HFF-Myc (cell line): ENCODE measurements around the gene PRICKLE2.

Experiments used
- DNase-seq: peaks from one replicate; pipeline ENCODE4 v3.0.0-alpha.2; 2011; ENCODE audit warnings: low read depth; ENCODE audit errors: extremely low read depth
- H3K4me3 ChIP-seq: replicated peaks from 2 replicates; pipeline ENCODE4 v1.5.1; 2011; ENCODE audit warnings: low read depth, mild to moderate bottlenecking, control low read depth, low read length
- TF ChIP-seq, protein P1 (sequence below): IDR thresholded peaks from 2 replicates; pipeline ENCODE4 v1.5.1; 2012; ENCODE audit warnings: mild to moderate bottlenecking, low read depth, low read length, control low read depth; ENCODE audit errors: missing control alignments

Gene PRICKLE2

DNA sequence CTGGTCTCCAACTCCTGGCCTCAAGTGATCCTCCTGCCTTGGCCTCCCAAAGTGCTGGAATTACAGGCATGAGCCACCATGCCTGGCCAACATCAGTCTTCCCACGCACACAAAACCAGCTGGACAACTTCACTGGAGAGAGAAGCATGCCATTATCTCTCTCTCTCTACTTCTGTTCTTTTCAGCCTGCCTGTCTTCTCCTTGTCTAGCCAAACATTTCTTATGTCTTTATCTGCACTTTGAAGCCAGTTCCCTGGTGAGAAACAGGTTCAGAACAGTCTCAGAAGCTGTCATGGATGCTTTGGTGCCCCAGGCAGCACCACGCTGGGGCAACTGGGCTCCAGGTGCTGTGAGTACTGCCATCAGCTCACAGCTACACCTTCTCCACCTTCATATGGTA is 79.8 kb downstream of the PRICKLE2 start:
- TF ChIP-seq, protein P1, sequence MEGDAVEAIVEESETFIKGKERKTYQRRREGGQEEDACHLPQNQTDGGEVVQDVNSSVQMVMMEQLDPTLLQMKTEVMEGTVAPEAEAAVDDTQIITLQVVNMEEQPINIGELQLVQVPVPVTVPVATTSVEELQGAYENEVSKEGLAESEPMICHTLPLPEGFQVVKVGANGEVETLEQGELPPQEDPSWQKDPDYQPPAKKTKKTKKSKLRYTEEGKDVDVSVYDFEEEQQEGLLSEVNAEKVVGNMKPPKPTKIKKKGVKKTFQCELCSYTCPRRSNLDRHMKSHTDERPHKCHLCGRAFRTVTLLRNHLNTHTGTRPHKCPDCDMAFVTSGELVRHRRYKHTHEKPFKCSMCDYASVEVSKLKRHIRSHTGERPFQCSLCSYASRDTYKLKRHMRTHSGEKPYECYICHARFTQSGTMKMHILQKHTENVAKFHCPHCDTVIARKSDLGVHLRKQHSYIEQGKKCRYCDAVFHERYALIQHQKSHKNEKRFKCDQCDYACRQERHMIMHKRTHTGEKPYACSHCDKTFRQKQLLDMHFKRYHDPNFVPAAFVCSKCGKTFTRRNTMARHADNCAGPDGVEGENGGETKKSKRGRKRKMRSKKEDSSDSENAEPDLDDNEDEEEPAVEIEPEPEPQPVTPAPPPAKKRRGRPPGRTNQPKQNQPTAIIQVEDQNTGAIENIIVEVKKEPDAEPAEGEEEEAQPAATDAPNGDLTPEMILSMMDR = no peak
- H3K4me3 ChIP-seq = no peak overlapping the region
- no peak for DNase-seq

DNA sequence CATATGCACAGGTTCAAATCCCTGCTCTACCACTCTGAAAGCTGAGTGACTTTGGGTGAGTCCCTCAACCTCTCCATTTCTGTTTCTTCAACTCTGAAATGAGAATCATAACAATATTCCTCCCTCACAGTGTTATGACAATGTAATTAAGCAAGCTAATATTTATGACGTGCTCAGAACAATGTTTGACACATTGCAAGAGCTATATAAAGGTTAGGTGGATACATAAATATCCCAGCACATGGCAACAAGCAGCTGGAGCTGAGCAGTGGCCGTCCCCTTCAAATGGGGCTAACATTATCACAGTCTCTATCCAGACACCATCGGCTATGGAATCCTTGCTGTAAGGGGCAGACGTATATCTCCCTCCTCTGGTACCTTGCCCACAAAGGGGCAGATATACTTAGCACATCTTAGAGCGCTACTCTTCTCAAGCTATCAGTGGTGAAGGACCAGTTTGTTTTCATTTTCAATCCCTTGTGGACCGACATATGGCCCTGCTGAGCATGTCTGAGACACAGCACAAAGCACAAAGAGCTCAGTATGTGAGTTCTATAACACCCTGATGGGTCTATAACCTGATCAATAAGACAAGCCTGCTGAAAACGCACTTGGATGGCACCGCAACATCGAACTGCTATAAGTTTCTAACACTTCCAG is 80.9 kb downstream of the PRICKLE2 start:
- DNase-seq = no peak
- H3K4me3 ChIP-seq = no peak overlapping the region
- TF ChIP-seq, protein P1 = no peak

DNA sequence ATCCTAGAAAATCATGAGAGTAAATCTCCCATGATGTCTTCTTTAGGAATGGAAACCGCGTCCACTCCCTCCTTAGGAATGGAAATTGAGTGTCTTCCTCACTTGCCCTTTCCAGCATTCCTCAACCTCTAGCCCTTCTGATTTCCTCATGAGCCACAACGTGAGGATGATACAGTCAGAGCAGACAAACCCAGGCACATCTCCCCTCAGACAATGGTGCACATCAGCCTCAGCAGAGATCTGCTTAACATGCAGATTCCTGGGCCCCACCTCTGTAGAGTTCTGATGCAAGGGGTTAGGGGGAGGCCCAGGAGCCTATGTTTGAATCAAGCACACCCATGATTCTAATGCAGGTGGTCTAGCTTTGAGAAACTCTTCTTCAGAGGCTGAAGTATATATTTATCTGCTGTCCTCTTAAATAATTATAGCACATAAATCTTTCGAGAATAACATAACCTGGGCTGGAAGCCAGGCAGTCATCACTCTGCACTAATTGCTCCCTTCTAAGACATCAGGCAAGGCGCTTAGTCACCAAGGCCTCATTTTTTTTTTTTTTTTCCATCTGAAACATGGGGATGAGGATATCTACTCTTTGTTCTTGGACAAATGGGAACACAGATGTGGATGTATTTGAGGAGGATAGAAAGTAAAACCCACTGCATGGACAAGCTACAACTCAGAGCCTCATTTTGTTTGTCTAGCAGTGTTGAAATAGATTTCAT is 81.7 kb downstream of the PRICKLE2 start:
- no peak for DNase-seq
- TF ChIP-seq, protein P1 = no peak
- H3K4me3 ChIP-seq = no peak overlapping the region

DNA sequence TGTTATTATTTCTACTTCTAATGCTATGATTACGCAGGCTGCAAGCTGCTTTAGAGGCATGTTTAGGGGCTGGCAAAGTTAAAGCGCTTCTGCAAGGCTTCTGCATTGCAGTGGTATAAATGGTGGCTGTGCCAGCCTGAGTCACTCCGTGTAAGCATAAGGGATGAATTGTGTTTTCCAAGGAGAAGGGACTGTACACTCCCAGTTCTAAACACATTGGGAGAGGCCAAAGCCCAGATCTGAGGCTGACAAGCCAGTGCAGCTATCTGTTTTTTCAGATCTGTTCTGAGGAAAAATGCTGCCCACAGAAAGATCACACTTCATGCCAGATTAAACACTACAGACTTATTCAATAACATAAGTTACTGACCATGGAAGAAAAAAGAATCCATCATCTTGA is 83.8 kb downstream of the PRICKLE2 start:
- H3K4me3 ChIP-seq = no peak overlapping the region
- DNase-seq = no peak
- TF ChIP-seq, protein P1 = no peak

DNA sequence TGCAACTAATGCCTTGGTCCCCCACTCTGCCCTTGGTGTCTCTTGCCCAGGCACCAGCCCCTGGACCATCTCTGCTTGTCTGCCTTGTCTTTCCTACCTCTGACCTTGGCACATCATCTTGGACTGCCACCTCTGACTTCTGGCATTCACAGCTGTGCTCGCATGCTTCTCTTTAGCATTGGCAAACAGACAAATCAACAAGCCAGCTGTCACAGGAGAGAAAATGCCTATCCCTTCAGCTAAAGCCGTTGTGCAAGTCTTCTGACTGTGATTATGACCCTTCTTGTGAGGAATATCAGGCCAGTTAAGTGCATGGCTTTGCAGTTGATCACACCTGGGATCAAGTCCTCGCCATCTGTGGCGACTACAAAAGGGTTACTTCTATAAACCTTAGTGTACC is 84.6 kb downstream of the PRICKLE2 start:
- TF ChIP-seq, protein P1 = no peak
- no peak overlapping the region for H3K4me3 ChIP-seq
- no peak for DNase-seq

DNA sequence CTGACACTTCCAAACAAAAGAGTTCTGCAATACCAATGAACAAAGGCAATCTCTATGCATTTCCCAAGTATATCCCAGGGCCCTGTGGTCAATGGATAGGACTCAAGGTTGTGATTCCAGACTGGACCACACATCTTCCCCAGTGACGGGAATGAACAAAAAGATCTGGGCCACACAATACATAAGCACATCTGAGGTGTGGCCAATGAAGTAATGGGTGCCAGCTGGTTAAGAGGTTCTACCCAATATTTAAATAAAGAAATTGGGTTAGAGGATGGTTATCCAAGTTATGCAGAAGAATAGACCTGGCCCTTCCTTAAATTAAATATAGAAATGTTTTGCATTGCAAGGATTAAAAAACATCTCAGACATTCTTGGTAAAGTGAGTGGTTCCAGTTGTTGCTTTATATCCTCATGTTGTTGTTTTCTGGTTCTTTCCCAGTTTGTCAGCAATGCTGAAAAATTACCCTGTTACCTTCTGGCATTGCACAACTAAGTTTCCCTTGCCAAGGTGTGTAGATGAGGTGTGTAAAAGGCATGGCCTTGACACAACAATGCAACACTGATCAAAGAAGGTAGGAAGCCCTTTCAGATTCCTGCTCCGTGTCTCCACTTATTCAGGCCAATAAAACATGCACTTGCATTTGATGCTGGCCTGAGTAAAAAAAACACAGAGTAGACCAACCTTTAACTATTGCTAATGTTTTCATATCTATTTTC is 86.5 kb downstream of the PRICKLE2 start:
- DNase-seq = no peak
- TF ChIP-seq, protein P1 = no peak
- no peak overlapping the region for H3K4me3 ChIP-seq
